RWPE1 (cell line): ENCODE results near the gene SLC7A8.

ENCODE experiments used
- CTCF ChIA-PET: fragments of 350-600 bp; sonication (Branson Sonifier 250); formaldehyde crosslinking; extraction: SDS; loops from one replicate; lab custom pipeline; 2021; lab: Yijun Ruan, JAX
- POLR2A ChIA-PET: fragments of 400-600 bp; formaldehyde crosslinking; extraction: SDS; loops from one replicate; lab custom pipeline; 2020; ENCODE audit warnings: antibody characterized with exemption; ENCODE audit not compliant: low non-redundant PET; lab: Yijun Ruan, JAX
- DNase-seq: peaks from one replicate; pipeline ENCODE4 v3.0.0; 2012; ENCODE audit warnings: low spot score
- H3K27ac ChIP-seq: fragments of 450-650 bp; 2 replicates; pipeline ENCODE4 v1.5.1; 2017
- TF ChIP-seq, protein P1 (sequence below): fragments of 450-650 bp; conservative IDR thresholded peaks from 2 replicates; pipeline ENCODE4 v1.5.1; 2017; ENCODE audit warnings: low read depth, mild to moderate bottlenecking

SLC7A8 gene

DNA sequence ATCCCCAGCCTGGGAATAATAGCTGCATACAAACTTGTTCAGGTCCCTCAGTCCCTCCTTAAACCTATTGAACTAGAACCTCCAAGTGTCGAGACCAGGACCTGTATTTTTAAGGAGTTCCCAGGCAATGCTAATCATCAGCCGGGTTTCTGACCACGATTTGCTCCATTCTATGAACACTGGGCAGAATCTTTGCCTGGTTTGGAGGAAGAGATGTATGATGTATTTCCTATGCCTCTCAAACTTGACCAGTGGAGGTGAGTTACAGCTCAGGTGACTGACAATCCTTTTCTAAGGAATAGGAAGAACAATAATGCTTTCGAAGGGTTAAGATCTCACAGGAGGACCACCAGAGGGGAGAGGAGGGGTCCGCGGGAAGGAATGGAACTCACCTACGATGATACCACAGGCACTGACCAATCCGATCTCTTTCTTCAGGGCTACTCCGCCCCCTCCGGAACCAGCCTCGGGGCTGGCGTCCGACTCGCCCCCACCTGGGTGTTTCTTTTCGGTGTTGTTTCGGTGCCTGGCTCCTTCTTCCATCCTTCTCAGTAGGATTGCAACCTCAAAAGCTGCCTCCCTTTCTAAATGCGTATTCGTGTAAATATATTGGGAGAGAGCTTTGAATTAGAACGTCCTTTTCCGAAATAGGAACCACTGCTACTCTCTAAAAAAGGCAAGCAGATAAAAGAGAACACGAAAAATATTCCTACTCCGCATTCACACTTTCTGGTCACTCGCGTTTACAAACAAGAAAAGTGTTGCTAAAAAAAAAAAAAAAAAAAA, 895 bp downstream of the SLC7A8 start:
- CTCF ChIA-PET: interaction anchor here (0.6 to 1.9 kb wide), 4 partner anchors 7 to 62 kb away, joined by 3 to 11 read pairs (median 5); no protein-coding TSS in a partner anchor
- H3K27ac ChIP-seq: peak overlapping the region; percentile 55
- POLR2A ChIA-PET: interaction anchor here (0.7 to 0.8 kb wide), 2 partner anchors 45 to 88 kb away, joined by 3 to 4 read pairs; partner anchors contain the start of gene ACIN1
- DNase-seq: peak; percentile 68
- TF ChIP-seq, protein P1, sequence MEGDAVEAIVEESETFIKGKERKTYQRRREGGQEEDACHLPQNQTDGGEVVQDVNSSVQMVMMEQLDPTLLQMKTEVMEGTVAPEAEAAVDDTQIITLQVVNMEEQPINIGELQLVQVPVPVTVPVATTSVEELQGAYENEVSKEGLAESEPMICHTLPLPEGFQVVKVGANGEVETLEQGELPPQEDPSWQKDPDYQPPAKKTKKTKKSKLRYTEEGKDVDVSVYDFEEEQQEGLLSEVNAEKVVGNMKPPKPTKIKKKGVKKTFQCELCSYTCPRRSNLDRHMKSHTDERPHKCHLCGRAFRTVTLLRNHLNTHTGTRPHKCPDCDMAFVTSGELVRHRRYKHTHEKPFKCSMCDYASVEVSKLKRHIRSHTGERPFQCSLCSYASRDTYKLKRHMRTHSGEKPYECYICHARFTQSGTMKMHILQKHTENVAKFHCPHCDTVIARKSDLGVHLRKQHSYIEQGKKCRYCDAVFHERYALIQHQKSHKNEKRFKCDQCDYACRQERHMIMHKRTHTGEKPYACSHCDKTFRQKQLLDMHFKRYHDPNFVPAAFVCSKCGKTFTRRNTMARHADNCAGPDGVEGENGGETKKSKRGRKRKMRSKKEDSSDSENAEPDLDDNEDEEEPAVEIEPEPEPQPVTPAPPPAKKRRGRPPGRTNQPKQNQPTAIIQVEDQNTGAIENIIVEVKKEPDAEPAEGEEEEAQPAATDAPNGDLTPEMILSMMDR: no peak

DNA sequence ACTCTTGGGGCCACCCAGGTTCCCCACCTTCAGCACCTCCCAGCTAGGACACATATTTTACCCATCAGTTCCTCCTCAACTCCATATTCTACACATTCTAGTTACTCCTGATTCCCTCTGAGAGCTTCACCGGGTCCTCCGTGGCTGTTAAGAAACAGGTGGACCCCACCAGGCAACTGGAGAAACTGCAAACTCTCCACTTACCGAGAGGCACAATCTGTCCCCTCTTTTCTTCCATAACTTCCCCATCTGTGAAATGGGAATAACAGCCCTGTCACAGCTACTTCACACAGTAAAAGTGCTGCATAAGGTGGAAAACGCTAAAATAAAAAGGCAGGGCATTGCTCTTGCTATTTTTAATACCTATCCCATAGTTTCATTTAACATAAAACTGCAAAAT, 1.5 kb downstream of the SLC7A8 start:
- CTCF ChIA-PET: interaction anchor here (0.7 to 1.9 kb wide), 3 partner anchors 8 to 61 kb away, joined by 4 to 11 read pairs (median 6); no protein-coding TSS in a partner anchor

DNA sequence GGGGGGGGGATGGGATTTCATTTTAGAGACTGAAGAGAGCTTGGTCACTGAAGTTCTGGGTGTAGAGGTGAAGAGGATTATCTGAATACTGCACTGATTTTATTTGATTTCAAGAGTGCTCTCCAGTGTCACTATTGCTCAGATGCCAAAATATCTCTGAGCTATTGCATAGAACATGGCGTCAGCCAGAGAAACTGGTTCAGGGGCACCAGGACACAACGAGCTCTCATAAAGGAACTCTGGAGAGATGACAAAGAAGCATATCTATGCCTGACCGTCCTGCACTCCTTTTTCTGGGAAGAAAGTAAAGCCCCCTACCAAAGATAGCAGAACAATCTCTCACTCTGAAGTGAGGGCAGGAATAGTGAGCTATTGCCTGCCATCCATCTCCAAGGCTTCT, 2.0 kb downstream of the SLC7A8 start:
- TF ChIP-seq, protein P1: no peak
- H3K27ac ChIP-seq: 0 out of 2 replicates have a peak overlapping the region, but pooled peaks have one; percentile 31
- ChIA-PET POLR2A (interaction anchor here (0.9 kb wide), 1 partner anchor 12 kb away, joined by 3 read pairs; no protein-coding TSS in a partner anchor), CTCF (interaction anchor here (0.7 to 1.9 kb wide), 3 partner anchors 8 to 61 kb away, joined by 4 to 11 read pairs (median 6); no protein-coding TSS in a partner anchor)
- DNase-seq: no peak

More for the DNA sequence above, 1.5 kb downstream of the SLC7A8 start:
- POLR2A ChIA-PET: interaction anchor here (0.7 to 0.8 kb wide), 2 partner anchors 44 to 87 kb away, joined by 3 to 4 read pairs; partner anchors contain the start of gene ACIN1
- no peak for DNase-seq
- H3K27ac ChIP-seq: 0 out of 2 replicates have a peak overlapping the region, but pooled peaks have one; percentile 31
- TF ChIP-seq, protein P1: no peak

DNA sequence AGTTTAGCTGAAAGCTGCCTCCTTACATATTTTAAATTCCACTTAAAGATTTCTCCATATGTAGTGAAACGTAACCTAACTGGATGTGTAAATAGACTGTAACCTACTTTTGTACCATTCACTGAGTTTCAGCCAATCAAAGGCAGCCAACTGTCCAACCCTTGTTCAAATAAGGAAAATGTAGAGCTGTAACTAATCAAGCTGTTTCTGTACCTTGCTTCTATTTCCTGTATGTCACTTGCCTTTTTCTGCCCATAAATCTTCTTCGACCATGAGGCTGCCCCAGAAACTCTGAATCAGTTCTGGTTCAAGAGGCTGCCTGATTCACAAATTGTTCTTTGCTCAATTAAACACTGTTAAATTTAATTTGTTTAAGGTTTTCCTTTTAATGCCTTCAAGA, 6.3 kb downstream of the SLC7A8 start:
- peak overlapping the region; percentile 34; the same call in 1 of the 2 replicates for H3K27ac ChIP-seq
- CTCF ChIA-PET: interaction anchor here (0.6 to 1.5 kb wide), 5 partner anchors 45 to 117 kb away, joined by 3 to 5 read pairs (median 4); no protein-coding TSS in a partner anchor
- DNase-seq: no peak
- POLR2A ChIA-PET: interaction anchor here (0.6 to 1.2 kb wide), 3 partner anchors 16 to 227 kb away, joined by 3 read pairs; no protein-coding TSS in a partner anchor
- TF ChIP-seq, protein P1: no peak

DNA sequence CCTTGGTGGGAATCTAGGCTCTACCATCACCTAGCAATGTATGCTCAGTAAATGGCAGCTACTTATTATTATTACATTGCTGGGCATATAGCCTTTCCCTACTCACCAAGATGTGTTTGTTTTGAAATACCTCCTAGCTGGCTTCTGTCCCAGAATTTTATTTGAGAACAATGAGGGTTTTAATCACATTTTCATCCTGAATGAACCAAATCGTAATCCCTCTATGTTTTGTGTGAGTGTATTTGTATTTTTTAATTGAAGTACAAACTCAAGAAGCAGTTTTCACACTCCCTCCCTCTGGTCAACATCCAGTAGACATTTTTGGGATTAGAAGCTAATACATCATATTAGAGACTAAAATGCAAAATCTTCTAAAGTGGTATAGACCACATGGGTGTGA, 7.6 kb downstream of the SLC7A8 start:
- TF ChIP-seq, protein P1: no peak

More for the DNA sequence above, 7.6 kb downstream of the SLC7A8 start:
- H3K27ac ChIP-seq: peak overlapping the region; percentile 68
- POLR2A ChIA-PET: no interaction called here
- DNase-seq: no peak
- CTCF ChIA-PET: interaction anchor here (1.5 to 1.7 kb wide), 2 partner anchors 55 to 107 kb away, joined by 3 to 5 read pairs; no protein-coding TSS in a partner anchor
